GM12892 (cell line): Measurements from ENCODE around the gene ABLIM2.

ENCODE experiments used
- POLR2A ChIP-seq: IDR thresholded peaks from 2 replicates; pipeline ENCODE4 v1.6.1; 2011; ENCODE audit warnings: low read depth, low read length, control low read depth
- POLR2AphosphoS5 ChIP-seq: IDR thresholded peaks from 2 replicates; pipeline ENCODE4 v1.6.1; 2011; ENCODE audit warnings: low read depth, low read length, control low read depth
- TAF1 ChIP-seq: IDR thresholded peaks from 2 replicates; pipeline ENCODE4 v1.6.1; 2011; ENCODE audit warnings: low read depth, mild to moderate bottlenecking, control low read depth, low read length, borderline replicate concordance

DNA sequence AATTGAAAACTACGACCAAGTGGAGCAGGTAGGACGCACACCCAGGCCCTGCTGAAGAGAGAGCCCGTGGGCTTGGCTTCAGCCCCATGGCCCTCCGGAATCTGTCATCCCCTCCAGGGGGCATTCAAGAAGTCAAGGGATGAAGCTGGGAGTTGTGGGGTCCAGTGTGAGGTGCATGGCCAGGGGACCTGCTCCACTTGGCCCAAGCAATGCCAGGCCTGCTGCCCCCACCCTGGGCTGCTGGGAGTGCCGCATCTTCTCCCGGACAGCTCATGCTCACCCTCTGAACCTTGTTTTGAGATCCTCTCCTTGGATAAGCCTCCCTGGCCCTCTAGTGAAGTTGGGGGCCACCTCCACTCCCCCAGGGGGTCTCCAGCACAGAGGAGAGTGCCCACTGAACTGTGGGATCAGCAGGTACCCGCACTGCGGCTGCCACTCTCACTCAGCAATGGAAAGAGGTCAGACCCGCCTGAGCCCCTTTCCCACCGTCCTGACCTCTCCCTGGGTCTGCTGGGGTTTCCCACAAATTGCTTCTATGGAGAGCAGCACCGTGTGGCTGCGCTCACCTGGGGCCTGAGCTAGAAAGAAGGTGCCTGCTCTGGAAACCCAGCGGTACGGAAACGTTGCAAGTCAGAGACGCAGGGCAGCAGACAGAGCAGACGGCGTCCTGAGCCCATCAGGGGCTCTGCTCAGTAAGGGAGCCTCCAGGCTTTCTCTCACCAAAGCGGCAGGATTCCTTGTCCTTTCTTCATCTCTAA is 5.0 kb upstream of the ABLIM2 start:
- TF ChIP-seq POLR2A, result no peak
- TF ChIP-seq TAF1, result no peak
- no peak for TF ChIP-seq POLR2AphosphoS5
